GM13977 (cell line): ENCODE results near the gene CEP128.

Experiments
- DNase-seq: peaks from one replicate; pipeline ENCODE4 v3.0.0; 2012; ENCODE audit warnings: low spot score
- in situ Hi-C: fragments of 300-500 bp; cut with MboI; formaldehyde crosslinking; loops from one replicate; pipeline ENCODE4 v1.12.0; 2022; ENCODE audit warnings: low sequenced_read_pairs, low pct_unique_long_range_greater_than_20kb, mixed read lengths, inconsistent platforms; ENCODE audit not compliant: unreplicated experiment
- TF ChIP-seq, protein P1 (sequence below): IDR thresholded peaks from 2 replicates; pipeline ENCODE4 v1.5.1; 2012; ENCODE audit warnings: mild to moderate bottlenecking, control low read depth; ENCODE audit not compliant: insufficient read depth; ENCODE audit errors: extremely low read depth, missing control alignments

Gene CEP128

DNA sequence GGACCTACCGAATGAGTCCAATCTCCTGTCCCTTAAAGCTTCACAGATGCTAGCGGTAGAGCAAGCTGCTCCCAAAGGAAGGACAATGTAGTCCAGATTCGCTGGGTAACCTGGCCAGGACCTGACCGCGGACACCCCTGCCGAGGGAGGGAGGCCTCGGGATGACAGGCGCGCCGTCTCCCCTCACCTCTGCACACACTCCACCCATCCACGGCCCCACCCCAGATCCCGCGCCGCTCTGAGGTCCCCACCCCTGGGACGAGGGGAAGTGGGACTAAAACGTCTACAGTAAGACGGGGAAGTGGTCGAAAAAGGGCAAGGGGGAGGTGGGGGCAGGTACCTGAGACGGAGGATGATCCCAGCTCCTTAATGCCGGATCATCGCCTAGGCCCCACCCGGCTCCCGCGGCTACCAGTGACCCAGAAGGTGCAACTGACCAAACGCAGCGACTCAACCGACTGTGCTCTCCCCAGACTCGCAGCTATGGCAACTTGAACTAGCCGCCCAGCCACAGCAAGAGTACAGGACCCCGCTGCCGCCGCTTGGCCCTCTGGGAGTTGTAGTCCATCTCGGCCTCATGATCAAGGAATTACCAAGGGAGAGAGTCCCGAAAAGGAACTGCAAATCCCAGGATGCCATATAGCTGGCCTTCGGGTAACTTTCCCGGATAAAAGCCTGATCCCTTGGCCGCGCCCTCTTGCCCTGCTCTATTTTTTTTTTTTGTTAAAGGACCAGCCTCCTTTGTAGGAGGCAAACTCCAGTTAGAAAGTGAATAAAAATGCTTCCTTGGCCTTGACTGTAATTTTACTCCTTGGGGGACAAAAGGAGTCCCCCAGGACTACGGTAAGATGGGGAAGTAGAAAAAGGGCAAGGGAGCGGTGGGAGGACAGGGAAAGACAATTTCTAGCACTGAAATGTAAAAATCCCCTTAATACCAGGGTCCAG lies at the start of gene CEP128:
Gene CEP128, minus strand, starts transcription at position 498 of the 945 bp plus-strand sequence.
- DNase-seq, result peak; percentile 82
- in situ Hi-C loops, result no loop called here

GRCh38 chr14:80988735-80989429 lies 47.3 kb upstream of the CEP128 start:
- no peak for DNase-seq
- in situ Hi-C loops, result loop anchor here (10.0 kb wide), 1 partner anchor 176 kb away; no protein-coding TSS in a partner anchor
- TF ChIP-seq, protein P1, sequence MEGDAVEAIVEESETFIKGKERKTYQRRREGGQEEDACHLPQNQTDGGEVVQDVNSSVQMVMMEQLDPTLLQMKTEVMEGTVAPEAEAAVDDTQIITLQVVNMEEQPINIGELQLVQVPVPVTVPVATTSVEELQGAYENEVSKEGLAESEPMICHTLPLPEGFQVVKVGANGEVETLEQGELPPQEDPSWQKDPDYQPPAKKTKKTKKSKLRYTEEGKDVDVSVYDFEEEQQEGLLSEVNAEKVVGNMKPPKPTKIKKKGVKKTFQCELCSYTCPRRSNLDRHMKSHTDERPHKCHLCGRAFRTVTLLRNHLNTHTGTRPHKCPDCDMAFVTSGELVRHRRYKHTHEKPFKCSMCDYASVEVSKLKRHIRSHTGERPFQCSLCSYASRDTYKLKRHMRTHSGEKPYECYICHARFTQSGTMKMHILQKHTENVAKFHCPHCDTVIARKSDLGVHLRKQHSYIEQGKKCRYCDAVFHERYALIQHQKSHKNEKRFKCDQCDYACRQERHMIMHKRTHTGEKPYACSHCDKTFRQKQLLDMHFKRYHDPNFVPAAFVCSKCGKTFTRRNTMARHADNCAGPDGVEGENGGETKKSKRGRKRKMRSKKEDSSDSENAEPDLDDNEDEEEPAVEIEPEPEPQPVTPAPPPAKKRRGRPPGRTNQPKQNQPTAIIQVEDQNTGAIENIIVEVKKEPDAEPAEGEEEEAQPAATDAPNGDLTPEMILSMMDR, result no peak

More for the DNA sequence above, at the start of gene CEP128:
- TF ChIP-seq, protein P1, result no peak

- in situ Hi-C loops, result loop anchor here (10.0 kb wide), 1 partner anchor 177 kb away; no protein-coding TSS in a partner anchor
- no peak for DNase-seq
- TF ChIP-seq, protein P1, result no peak
These were observed 46.7 kb upstream of the CEP128 start for GRCh38 chr14:80988192-80988591.

- TF ChIP-seq, protein P1, result peak; percentile 89
- in situ Hi-C loops, result loop anchor here (10.0 kb wide), 1 partner anchor 177 kb away; no protein-coding TSS in a partner anchor
- DNase-seq, result peak; percentile 76
These were observed 45.9 kb upstream of the CEP128 start for GRCh38 chr14:80987235-80988032.

DNA sequence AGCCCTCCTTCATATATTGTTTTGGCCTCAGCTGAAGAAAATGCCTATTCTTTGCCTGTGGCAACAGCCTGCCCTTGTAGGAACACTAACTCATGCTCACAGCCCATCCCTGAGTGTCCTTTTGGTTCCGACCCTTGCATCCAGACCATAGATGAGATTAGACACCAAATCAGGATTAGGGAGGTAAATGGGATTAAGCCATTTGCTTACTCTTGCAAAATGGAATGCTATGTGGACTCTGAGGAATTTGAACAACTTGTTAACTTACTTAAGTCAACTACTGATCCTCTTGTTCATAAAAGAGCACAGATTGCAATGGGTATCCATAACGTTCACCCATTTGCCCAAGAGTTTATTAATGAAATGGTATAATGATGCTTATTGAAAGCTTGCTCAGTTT lies 41.2 kb upstream of the CEP128 start:
- DNase-seq, result no peak
- TF ChIP-seq, protein P1, result no peak
- in situ Hi-C loops, result loop anchor here (10.0 kb wide), 1 partner anchor 182 kb away; no protein-coding TSS in a partner anchor

DNA sequence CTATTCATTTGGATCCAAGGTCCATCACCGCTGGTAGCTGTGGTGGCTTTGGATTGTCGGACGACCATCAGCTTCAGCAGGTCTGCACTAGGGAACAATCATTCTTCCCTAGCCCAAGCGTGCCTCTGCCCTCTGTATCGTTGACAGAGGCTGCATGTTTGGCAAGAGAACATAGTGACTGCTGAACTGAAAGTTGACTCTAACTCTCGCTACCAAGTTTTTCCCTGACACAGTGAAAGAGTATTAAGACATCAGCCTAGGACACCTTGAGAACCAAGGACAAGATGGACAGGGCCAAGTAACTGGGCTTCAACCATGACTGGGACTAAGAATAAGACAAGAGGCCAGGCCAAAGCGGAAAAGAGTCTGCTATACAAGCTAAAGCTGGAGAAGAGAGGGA lies 40.1 kb upstream of the CEP128 start:
- TF ChIP-seq, protein P1, result no peak
- no peak for DNase-seq
- in situ Hi-C loops, result loop anchor here (10.0 kb wide), 1 partner anchor 183 kb away; no protein-coding TSS in a partner anchor
